ENCODE results near the gene EFEMP1. TPM values are rescaled to one million over a fixed set of nuclear protein-coding genes. Genes with fewer than 3 reads are reported as not detected.

Gene EFEMP1
- total RNA-seq, 2 experiments from 2014 or later: 0.61 TPM; not detected in 1

- intact Hi-C loops (cut with micrococcal nuclease; ENCODE audit: unreplicated experiment): no loop called here
- CTCF ChIA-PET (ENCODE audit: unreplicated experiment): no interaction called here
Measured at GRCh38 chr2:55898386-55899040, 25.1 kb downstream of the EFEMP1 start.

DNA sequence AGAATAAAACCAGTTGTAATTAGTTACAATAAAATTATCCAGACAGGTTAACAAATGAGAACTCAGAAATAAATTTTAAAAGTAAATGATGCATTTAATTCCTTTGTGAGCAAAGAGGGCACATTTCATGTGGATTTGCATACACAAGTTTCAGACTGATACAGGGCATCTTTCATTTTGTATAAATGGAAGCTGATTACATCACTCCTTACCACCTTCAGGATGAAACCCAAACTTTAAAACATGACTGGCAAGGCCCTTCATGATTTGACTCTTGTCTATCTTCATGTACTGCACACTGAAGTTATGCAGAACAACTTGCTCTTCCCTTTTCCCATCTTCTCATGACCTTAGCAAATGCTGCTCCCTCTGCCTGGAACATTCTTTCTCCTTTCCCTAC lies 26.9 kb downstream of the EFEMP1 start:
- intact Hi-C loops (cut with micrococcal nuclease; ENCODE audit: unreplicated experiment): no loop called here
- Histone ChIP-seq H3K27ac (ENCODE audit: low read depth, low read length, poor library complexity, severe bottlenecking) (no peak overlapping the region), H3K79me2 (ENCODE audit: insufficient read depth, low read depth, low read length) (no peaks in the 10 kb centered on the region), H3K9me2 (ENCODE audit: insufficient read depth, low read length) (no peaks in the 10 kb centered on the region), H3K4me3 (ENCODE audit: low read depth, low read length, poor library complexity, severe bottlenecking) (no peak overlapping the region), H2AFZ (ENCODE audit: low read length) (no peak overlapping the region), H3K4me2 (ENCODE audit: low read length) (no peak overlapping the region), H4K20me1 (ENCODE audit: insufficient read depth, low read length) (no peaks in the 10 kb centered on the region), H3K9me3 (ENCODE audit: low read length) (no peaks in the 10 kb centered on the region), H3K4me1 (ENCODE audit: insufficient read depth, low read length, poor library complexity, severe bottlenecking) (no peaks in the 10 kb centered on the region), H3K36me3 (ENCODE audit: insufficient read depth, low read length) (no peaks in the 10 kb centered on the region)
- no peak for DNase-seq (ENCODE audit: low spot score)
- CTCF ChIA-PET (ENCODE audit: unreplicated experiment): no interaction called here
- no TSS peak for BruUV-seq (replicated peaks)
- POLR2A ChIA-PET: no interaction called here
- TF ChIP-seq CTCF (conservative IDR thresholded peaks at IDR 0.05; ENCODE audit: low read length) (no peak), EZH2phosphoT487 (IDR thresholded peaks at IDR 0.05; ENCODE audit: borderline replicate concordance, low read depth, low read length) (no peak)

More at GRCh38 chr2:55898386-55899040, 25.1 kb downstream of the EFEMP1 start:
- no peaks in the 10 kb centered on the region for H4K20me1 ChIP-seq (ENCODE audit: insufficient read depth, low read length)
- H3K9me3 ChIP-seq (ENCODE audit: low read length): no peaks in the 10 kb centered on the region
- H3K36me3 ChIP-seq (ENCODE audit: insufficient read depth, low read length): no peaks in the 10 kb centered on the region
- BruUV-seq (replicated peaks): no TSS peak
- POLR2A ChIA-PET: interaction anchor here (1.3 kb wide), 1 partner anchor 9 kb away, joined by 4 read pairs; no protein-coding TSS in a partner anchor
- no peaks in the 10 kb centered on the region for H3K9me2 ChIP-seq (ENCODE audit: insufficient read depth, low read length)
- no peak for TF ChIP-seq CTCF (conservative IDR thresholded peaks at IDR 0.05; ENCODE audit: low read length)
- TF ChIP-seq EZH2phosphoT487 (IDR thresholded peaks at IDR 0.05; ENCODE audit: borderline replicate concordance, low read depth, low read length): no peak
- H3K4me1 ChIP-seq (ENCODE audit: insufficient read depth, low read length, poor library complexity, severe bottlenecking): no peaks in the 10 kb centered on the region
- H3K4me2 ChIP-seq (ENCODE audit: low read length): no peak overlapping the region
- H3K27ac ChIP-seq (ENCODE audit: low read depth, low read length, poor library complexity, severe bottlenecking): no peak overlapping the region
- no peak for DNase-seq (ENCODE audit: low spot score)
- no peaks in the 10 kb centered on the region for H3K79me2 ChIP-seq (ENCODE audit: insufficient read depth, low read depth, low read length)
- no peak overlapping the region for H3K4me3 ChIP-seq (ENCODE audit: low read depth, low read length, poor library complexity, severe bottlenecking)
- H2AFZ ChIP-seq (ENCODE audit: low read length): no peak overlapping the region

- Histone ChIP-seq H3K79me2 (ENCODE audit: insufficient read depth, low read depth, low read length) (no peaks in the 10 kb centered on the region), H3K4me3 (ENCODE audit: low read depth, low read length, poor library complexity, severe bottlenecking) (no peak overlapping the region), H2AFZ (ENCODE audit: low read length) (no peak overlapping the region), H3K9me2 (ENCODE audit: insufficient read depth, low read length) (no peaks in the 10 kb centered on the region), H3K4me1 (ENCODE audit: insufficient read depth, low read length, poor library complexity, severe bottlenecking) (no peaks in the 10 kb centered on the region), H3K9me3 (ENCODE audit: low read length) (no peaks in the 10 kb centered on the region), H3K4me2 (ENCODE audit: low read length) (no peak overlapping the region), H4K20me1 (ENCODE audit: insufficient read depth, low read length) (no peaks in the 10 kb centered on the region), H3K36me3 (ENCODE audit: insufficient read depth, low read length) (no peaks in the 10 kb centered on the region), H3K27ac (ENCODE audit: low read depth, low read length, poor library complexity, severe bottlenecking) (no peak overlapping the region)
- TF ChIP-seq EZH2phosphoT487 (IDR thresholded peaks at IDR 0.05; ENCODE audit: borderline replicate concordance, low read depth, low read length) (no peak), CTCF (conservative IDR thresholded peaks at IDR 0.05; ENCODE audit: low read length) (no peak)
- no TSS peak for BruUV-seq (replicated peaks)
- intact Hi-C loops (cut with micrococcal nuclease; ENCODE audit: unreplicated experiment): no loop called here
- ChIA-PET POLR2A (no interaction called here), CTCF (ENCODE audit: unreplicated experiment) (no interaction called here)
- DNase-seq (ENCODE audit: low spot score): no peak
Measured at GRCh38 chr2:55894720-55895119, 28.9 kb downstream of the EFEMP1 start.
